ENCODE data around the gene TET1.
"Not testable (repeated sequence)": the region's sequence is repeated elsewhere in the genome, so short reads cannot be mapped to it uniquely, and the experiment has no call there.

Gene TET1

DNA sequence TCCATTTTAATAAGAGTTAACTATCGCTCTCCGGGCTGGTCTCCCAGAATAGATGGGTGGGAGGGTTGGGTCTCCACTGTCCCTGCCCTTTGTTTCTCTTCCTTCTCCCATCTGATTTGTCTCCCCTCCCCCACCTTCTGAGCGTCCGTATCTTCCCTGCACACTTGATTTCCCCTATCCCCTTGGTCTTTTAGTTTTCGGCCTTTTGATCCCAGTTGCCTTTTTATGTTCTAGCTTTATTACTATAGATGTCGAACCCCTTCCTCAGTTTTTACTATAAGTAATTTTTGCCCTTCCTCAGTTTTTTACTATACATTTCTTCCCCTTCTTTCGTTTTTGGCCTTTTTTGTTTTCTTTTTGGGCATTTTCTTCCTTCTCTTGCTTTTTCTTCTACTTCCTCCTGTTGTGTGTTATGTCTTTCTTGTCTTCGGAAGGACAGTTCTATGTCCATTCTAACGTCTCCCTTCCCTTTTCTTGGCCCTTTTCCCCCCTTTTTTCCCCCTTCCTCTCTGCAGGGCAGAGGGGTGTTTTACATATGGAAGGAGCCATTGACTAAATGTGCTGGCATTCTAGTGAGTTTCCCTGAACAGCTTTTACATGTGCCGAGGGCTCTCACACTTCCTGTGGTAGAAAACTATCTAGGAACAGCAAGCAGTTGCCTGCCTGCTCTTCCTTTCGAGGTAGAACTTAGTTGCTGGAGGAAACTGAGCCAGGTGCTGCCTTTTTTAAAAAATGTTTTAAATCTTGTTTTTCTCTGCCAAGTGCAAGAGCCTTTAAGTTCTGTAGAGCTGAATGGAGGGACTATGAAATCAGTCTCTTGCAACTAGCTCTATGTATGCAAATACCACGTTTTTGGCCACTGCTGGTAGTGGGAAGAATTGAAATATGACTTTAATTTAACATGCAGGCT lies 2.8 kb downstream of the TET1 start:
- no peak for DNase-seq (ENCODE audit: low read depth in 2 of 2)

DNA sequence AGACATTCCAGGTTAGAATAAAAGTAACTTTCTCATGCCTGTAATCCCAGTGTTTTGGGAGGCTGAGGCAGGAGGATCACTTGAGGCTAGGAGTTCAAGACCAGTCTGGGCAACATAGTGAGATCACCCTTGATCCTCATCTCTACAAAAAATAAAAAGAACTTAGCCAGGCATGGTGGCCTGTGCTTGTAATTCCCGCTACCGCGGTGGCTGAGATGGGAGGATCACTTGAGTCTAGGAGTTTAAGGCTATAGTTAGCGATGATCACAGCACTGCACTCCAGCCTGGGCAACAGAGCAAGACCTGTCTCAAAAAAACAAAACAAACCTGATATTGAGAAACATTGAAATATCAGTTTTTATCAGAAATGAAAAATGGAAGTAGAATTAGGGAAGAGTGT lies 4.6 kb downstream of the TET1 start:
- no peak for DNase-seq (ENCODE audit: low read depth in 2 of 2)

GRCh38 chr10:68565658-68566057 lies 5.5 kb downstream of the TET1 start:
- DNase-seq (ENCODE audit: low read depth in 2 of 2) = no peak

DNA sequence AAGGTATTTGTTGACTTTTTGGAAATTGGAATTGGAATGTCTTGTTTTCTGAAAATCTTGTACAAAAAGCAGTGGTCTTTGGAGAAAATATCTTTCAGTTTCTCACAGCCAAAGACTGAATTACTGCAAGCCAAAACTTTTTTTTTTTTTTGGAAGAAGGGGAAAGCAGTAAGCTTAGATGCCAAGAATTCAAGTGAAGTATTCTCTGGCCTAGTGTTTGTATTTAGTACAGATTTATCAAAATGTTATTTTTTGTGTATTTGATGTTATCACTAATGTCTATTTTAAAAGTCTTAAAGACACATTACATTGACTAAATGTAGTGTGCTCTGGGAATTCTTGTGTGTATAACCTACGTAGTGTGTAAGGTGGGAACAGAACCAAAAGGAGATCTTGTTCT lies 6.2 kb downstream of the TET1 start:
- DNase-seq (ENCODE audit: low read depth in 2 of 2) = no peak

DNA sequence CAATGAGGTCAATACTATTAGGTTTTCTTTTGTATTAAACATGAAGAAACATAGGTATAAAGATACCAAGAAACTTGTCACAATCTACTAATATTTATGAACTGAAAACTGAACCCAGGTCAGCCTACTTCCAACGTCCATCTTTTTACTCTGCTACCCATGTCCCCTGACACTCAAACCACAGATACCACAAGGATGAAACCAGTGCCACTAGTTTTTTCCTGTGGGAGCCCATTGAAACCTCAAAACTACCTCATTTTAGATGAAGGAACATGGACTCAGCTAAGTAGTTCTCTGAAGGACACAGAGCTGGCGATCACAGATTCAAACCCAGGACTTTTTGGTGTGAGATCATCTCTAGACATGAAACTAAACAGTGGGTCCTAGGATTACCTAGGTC lies 6.8 kb downstream of the TET1 start:
- DNase-seq (ENCODE audit: low read depth in 2 of 2) = no peak

- no peak for DNase-seq (ENCODE audit: low read depth in 2 of 2)
These were observed 12.0 kb downstream of the TET1 start for GRCh38 chr10:68572151-68572550.

- no peak for DNase-seq (ENCODE audit: low read depth in 2 of 2)
These were observed 13.9 kb downstream of the TET1 start for GRCh38 chr10:68574051-68574450.

DNA sequence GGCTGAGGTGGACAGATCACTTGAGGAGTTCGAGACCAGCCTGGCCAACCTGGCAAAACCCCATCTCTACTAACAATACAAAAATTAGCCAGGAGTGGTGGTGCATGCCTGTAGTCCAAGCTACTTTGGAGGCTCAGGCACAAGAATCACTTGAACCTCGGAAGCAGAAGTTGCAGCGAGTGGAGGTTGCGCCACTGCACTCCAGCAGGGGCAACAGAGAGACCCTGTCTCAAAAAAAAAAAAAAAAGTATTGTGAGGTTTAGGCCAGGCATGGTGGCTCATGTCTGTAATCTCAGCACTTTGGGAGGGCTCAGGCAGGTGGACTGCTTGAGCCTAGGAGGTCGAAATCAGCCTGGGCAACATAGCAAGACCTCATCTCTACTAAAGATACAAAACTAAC lies 16.0 kb downstream of the TET1 start:
- DNase-seq (ENCODE audit: low read depth in 2 of 2) = no peak

- DNase-seq (ENCODE audit: low read depth in 2 of 2) = no peak
These were observed 18.8 kb downstream of the TET1 start for GRCh38 chr10:68578974-68579373.

DNA sequence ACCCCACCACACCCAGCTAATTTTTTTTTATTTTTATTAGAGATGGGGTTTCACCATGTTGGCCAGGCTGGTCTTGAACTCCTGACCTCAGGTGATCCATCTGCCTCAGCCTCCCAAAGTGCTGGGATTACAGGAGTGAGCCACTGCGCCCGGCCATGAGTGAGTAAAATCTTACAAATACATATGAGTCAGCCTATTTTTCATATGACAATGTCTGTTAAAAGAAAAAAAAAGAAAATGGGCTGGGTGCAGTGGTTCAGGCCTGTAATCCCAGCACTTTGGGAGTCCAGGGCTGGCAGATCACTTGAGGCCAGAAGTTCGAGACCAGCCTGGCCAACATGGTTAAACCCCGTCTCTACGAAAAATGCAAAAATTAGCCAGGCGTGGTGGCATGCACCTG lies 24.1 kb downstream of the TET1 start:
- not testable (repeated sequence) for DNase-seq (ENCODE audit: low read depth in 2 of 2)

GRCh38 chr10:68586606-68587305 lies 26.6 kb downstream of the TET1 start:
- DNase-seq (ENCODE audit: low read depth in 2 of 2) = no peak

GRCh38 chr10:68594405-68594804 lies 34.3 kb downstream of the TET1 start:
- DNase-seq (ENCODE audit: low read depth in 2 of 2) = no peak

GRCh38 chr10:68595513-68595912 lies 35.4 kb downstream of the TET1 start:
- no peak for DNase-seq (ENCODE audit: low read depth in 2 of 2)

DNA sequence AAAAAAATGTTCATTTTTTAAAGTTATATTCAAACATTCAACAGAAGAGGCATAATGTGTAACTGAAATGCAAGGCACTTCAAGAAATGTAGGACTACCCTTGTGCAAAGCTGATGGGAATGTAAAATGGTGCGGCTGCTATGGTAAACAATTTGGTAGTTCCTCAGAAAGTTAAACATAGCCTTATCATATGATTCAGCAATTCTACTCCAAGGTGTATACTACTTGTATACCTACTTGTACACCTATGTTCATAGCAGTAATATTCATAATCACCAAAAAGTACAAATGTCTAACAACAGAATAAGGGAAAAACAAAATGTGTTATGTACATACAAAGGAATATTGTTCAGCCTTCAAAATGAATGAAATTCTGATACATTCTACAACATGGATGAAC lies 37.3 kb downstream of the TET1 start:
- no peak for DNase-seq (ENCODE audit: low read depth in 2 of 2)

DNA sequence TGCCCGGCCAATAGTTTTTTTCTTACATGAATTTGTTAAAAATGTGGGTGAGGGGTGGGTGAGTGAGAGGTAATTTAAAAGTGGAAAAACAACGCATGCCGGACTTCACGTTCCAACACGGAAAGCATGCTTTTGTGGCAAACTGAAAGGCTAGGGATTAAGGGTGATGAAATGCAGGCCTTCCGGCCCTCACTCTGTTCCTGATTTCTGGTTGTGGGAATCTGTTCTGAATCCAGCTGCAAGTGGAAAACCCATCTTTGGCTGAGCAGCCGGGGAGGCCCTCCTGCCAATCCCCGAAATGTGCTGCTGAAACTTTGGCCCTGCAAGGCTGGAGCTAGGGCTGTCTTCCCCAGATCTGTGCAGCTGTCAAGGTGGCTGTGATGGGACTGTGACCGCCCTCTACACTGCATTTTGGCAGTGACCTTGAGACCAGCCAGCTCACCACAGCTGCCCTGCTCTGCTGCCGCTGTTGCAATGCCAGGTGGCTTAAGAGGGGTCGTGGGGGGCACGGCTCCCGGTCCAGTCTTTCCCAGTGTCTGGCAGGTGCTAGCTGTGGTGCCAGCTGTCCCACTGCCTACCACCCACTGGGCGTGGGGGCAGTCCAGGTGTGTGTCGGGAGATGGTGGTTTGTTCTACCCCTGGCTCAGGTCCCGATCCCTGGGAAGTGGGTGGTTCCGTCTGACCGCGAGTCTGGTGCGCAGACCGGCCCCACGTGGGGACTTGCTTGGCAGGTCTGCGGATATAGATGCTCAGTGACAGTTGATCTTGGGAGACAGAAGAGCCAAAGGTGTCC lies 39.0 kb downstream of the TET1 start:
- DNase-seq (ENCODE audit: low read depth in 2 of 2) = no peak

GRCh38 chr10:68599771-68600040 lies 39.6 kb downstream of the TET1 start:
- DNase-seq (ENCODE audit: low read depth in 2 of 2) = no peak

DNA sequence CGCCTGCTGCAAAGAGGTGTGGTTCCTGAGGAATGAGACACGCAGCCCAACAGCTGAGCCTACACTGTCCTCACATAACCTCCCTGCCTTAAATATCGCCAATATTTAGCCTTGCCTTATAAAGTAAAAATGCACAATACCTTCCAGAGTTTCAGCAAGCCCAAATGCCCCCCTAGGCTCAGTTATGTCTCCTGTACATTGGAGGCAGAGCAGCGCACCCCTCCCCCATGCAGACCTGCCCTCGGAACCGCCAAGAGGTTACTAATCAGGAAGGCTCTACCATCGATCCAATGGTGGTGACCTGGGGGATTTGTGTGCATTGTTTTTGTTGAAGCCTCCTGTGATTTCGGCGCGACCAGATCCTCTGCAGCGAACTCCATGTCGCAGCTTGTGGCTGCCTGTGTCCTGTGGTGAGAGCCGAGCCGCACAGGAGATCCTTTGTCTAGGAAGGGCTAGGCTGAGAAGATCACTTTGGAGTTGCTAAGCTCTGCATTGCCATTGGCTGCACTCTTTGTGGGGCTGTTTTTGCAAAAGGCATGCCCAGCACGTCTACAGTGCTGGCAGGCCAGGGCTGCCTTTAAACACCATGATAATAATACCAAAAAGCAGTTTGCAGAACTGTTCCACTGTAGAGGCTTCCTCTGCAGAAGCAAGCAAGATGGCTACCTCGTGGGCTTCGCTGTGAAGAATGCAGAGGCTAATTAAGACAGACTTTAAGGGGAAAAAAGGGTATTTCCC lies 40.1 kb downstream of the TET1 start:
- DNase-seq (ENCODE audit: low read depth in 2 of 2) = peak; percentile 4 to 39

GRCh38 chr10:68601501-68602265 lies 41.5 kb downstream of the TET1 start:
- no peak for DNase-seq (ENCODE audit: low read depth in 2 of 2)

DNA sequence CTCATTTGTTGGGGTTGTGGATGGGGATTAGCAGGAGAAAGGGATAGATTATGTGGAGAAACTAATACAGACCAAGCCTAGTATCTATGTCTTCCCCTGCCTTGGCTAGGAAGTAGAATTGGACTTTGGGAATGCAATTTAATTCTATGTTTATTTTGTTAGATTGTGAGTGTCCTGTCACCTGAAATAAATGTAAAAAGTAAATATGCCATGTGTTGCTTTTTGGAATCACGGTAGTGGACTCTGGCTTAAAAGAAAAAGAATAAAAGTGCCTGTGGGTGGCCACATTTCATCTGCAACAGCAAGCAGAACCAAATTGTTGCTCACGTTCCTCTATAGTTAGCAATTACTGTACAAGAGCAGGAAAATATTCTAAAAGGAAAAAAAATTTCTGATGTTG lies 42.3 kb downstream of the TET1 start:
- no peak for DNase-seq (ENCODE audit: low read depth in 2 of 2)

- DNase-seq (ENCODE audit: low read depth in 2 of 2) = no peak
These were observed 43.6 kb downstream of the TET1 start for GRCh38 chr10:68603766-68604165.

GRCh38 chr10:68604441-68604840 lies 44.3 kb downstream of the TET1 start:
- no peak for DNase-seq (ENCODE audit: low read depth in 2 of 2)
